ENCODE results near the gene SLC5A10.

SLC5A10 gene

DNA sequence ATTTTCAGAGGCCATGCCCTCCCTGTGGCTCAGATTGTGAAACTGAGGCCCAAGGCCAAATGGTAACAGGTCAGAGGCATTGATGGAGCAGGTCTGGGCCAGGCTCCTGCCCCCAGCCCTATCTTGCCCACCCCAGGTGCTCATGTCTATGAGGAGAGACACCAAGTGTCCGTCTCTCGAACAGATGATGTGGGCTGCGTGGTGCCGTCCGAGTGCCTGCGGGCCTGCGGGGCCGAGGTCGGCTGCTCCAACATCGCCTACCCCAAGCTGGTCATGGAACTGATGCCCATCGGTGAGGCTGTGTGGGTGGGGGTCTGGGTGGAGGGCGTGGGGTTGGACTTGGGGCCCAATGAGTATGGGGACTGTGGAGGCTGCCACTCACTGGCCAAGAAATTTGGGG is 61.3 kb downstream of the SLC5A10 start:
- TF ChIP-seq, protein P1, sequence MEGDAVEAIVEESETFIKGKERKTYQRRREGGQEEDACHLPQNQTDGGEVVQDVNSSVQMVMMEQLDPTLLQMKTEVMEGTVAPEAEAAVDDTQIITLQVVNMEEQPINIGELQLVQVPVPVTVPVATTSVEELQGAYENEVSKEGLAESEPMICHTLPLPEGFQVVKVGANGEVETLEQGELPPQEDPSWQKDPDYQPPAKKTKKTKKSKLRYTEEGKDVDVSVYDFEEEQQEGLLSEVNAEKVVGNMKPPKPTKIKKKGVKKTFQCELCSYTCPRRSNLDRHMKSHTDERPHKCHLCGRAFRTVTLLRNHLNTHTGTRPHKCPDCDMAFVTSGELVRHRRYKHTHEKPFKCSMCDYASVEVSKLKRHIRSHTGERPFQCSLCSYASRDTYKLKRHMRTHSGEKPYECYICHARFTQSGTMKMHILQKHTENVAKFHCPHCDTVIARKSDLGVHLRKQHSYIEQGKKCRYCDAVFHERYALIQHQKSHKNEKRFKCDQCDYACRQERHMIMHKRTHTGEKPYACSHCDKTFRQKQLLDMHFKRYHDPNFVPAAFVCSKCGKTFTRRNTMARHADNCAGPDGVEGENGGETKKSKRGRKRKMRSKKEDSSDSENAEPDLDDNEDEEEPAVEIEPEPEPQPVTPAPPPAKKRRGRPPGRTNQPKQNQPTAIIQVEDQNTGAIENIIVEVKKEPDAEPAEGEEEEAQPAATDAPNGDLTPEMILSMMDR (conservative IDR thresholded peaks at IDR 0.05; ENCODE audit: low read depth, low read length) = no peak
- no peak for DNase-seq (ENCODE audit: low read depth)
- no peak overlapping the region for H3K4me3 ChIP-seq (ENCODE audit: low read depth, low read length)

DNA sequence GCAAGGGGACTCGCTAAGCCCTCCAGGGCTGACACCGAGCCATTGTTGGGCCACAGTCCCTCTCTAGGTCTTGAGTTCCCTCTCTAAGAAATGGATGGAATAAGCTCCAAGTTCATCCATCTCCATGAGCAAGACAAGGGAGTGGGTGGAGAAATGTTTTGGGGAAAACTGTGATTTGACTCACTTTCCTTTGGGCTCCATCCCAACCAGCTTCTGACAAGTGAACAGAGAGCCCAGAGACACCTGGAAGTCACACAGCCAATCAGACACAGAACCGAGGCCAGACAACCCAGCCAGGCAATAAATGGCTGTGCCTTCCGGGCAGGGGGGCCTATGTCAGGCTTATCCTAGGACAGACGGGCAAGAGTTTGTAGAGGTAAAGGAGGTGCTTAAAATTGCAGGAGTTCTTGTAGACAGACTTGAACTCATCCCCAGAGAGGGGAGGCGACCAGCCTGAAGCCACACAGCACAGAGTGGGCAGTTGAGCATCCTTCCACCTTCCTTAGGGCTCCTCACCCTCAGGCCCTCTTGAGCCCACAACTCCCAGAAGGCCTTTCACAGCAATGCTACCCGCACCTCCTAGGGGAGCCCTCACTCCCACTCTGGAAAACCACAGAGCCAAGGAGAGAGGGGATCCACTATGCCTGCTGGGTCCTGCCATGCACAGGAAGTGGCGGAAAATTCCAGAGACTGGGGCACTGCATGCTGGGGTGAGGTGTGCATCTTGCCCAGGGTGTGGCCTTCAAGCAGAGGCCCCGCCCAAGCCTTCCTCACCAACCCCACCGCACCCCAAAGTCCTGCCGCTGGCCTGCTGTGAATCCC is 62.1 kb downstream of the SLC5A10 start:
- TF ChIP-seq, protein P1 (conservative IDR thresholded peaks at IDR 0.05; ENCODE audit: low read depth, low read length) = no peak
- H3K4me3 ChIP-seq (ENCODE audit: low read depth, low read length) = no peak overlapping the region
- DNase-seq (ENCODE audit: low read depth) = no peak

DNA sequence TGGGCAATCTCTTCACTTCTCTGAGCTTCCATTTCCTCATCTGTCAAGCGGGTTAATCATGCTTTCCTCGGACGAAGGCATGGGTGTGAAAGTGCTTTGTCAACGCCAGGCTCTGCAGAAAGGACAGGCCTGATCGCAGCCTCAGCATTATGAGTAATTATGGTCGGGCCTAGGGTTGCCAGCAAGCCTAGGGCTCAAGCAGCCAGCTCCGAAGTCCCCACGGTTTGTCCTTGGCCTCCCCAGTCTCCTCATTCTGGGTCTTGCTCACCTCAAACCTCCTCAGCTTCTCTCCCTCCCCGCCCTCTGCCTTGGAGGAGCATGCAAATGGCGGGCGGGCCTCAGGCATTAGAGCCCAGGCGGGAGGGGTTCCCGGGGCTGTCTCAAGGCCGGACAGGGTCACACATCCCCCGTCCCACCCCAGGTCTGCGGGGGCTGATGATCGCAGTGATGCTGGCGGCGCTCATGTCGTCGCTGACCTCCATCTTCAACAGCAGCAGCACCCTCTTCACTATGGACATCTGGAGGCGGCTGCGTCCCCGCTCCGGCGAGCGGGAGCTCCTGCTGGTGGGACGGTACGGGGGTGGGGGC is 62.8 kb downstream of the SLC5A10 start:
- TF ChIP-seq, protein P1 (conservative IDR thresholded peaks at IDR 0.05; ENCODE audit: low read depth, low read length) = no peak
- no peak for DNase-seq (ENCODE audit: low read depth)

DNA sequence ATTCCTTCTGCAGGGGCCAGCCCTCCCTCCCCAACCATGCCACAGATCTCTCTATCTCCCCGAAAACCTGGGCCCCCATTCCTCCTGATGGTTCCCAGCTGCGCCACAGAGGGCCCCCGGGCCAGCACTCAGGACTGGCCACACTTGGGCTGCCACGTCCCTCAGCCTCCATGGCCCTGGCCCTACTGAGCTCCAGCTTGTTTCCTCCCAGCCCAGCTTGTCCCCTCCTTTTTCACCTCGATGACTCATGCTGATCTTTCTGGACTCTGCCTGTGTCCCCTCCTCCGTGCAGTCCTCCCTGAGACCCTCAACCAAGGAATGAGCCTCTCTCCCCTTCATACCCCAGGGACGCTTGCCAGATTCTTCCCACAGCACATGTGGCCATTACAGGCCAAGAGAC is 63.5 kb downstream of the SLC5A10 start:
- TF ChIP-seq, protein P1 (conservative IDR thresholded peaks at IDR 0.05; ENCODE audit: low read depth, low read length) = no peak
- no peak overlapping the region for H3K4me3 ChIP-seq (ENCODE audit: low read depth, low read length)
- DNase-seq (ENCODE audit: low read depth) = no peak

More for the DNA sequence above, 62.8 kb downstream of the SLC5A10 start:
- H3K4me3 ChIP-seq (ENCODE audit: low read depth, low read length) = no peak overlapping the region

DNA sequence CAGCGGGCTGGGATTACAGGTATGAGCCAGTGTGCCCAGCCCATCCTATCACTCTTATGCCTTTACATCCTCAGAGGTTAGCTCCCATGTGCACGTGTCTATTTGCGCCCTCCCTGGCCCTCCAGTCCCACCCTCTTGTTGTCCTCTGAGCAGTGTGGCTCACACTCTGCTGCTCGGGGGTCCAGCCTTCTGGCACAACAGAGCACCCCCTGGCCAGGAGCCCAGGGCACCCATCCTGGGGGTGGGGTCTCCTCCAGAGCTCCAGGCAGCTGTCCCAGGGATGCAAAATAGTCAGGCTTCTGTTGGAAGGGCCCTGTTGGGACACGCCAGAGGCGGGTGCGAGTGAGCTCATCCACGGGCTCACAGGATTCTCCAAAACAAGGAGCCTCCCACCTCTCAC is 64.3 kb downstream of the SLC5A10 start:
- no peak for DNase-seq (ENCODE audit: low read depth)
- H3K4me3 ChIP-seq (ENCODE audit: low read depth, low read length) = no peak overlapping the region
- TF ChIP-seq, protein P1 (conservative IDR thresholded peaks at IDR 0.05; ENCODE audit: low read depth, low read length) = no peak

DNA sequence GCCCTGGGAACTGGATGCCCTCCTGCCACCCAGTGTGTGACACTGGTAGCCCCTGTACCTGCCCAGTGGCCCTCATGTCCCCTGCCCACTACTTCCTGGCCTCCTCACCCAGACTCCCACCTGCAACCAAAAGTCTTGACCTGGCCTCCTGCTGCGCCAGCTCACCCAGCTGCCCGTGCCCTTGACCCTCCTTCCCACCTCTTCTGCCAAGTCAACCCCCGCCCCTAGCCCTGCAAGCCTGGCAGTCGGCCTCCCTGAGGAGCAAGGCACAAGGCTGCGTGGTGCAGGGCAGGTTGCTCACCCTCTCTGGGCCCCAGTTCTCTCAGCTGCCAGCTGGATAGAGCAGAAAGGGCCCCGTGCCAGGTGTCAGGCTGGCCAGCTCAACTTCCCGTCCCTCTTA is 64.9 kb downstream of the SLC5A10 start:
- TF ChIP-seq, protein P1 (conservative IDR thresholded peaks at IDR 0.05; ENCODE audit: low read depth, low read length) = no peak
- no peak for DNase-seq (ENCODE audit: low read depth)
- H3K4me3 ChIP-seq (ENCODE audit: low read depth, low read length) = no peak overlapping the region

DNA sequence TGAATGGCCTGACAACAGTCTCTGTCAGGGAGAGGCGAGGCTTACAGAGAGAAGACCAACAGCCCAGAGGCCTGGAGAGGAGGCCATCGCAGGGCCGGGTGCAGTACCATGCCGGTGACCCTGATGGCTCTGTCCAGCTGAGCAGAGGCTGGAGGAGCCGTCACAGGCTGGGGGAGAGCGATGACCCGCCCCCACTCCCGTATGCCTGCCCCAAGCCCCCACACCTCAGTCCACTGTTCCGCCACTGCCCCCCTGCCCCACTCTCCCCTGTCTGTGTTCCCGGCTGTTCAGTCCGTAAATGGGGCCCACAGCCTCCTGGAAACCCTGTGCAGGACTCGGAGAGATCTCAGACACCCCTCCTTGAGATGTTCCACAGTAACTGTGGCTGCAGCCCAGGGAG is 65.4 kb downstream of the SLC5A10 start:
- no peak overlapping the region for H3K4me3 ChIP-seq (ENCODE audit: low read depth, low read length)
- no peak for DNase-seq (ENCODE audit: low read depth)
- TF ChIP-seq, protein P1 (conservative IDR thresholded peaks at IDR 0.05; ENCODE audit: low read depth, low read length) = no peak

Measured in choroid plexus epithelial cell (primary cell).